RWPE1 (cell line): ENCODE data around the gene ANKRD44.

Experiments used
- CTCF ChIA-PET: fragments of 350-600 bp; sonication (Branson Sonifier 250); formaldehyde crosslinking; extraction: SDS; loops from one replicate; lab custom pipeline; 2021; lab: Yijun Ruan, JAX
- POLR2A ChIA-PET: fragments of 400-600 bp; formaldehyde crosslinking; extraction: SDS; loops from one replicate; lab custom pipeline; 2020; ENCODE audit warnings: antibody characterized with exemption; ENCODE audit not compliant: low non-redundant PET; lab: Yijun Ruan, JAX
- DNase-seq: peaks from one replicate; pipeline ENCODE4 v3.0.0; 2012; ENCODE audit warnings: low spot score
- H3K27ac ChIP-seq: fragments of 450-650 bp; 2 replicates; pipeline ENCODE4 v1.5.1; 2017
- CTCF ChIP-seq: fragments of 450-650 bp; conservative IDR thresholded peaks from 2 replicates; pipeline ENCODE4 v1.5.1; 2017; ENCODE audit warnings: low read depth, mild to moderate bottlenecking

The ANKRD44 gene

GRCh38 chr2:196952936-196953335 is 357.6 kb downstream of the ANKRD44 start:
- H3K27ac ChIP-seq = no peak overlapping the region
- no peak for TF ChIP-seq CTCF
- ChIA-PET CTCF (no interaction called here), POLR2A (no interaction called here)
- no peak for DNase-seq

- DNase-seq = no peak
- no peak overlapping the region for H3K27ac ChIP-seq
- CTCF ChIA-PET = interaction anchor here (0.7 kb wide), 1 partner anchor 17 kb away, joined by 3 read pairs; no protein-coding TSS in a partner anchor
- TF ChIP-seq CTCF = no peak
- POLR2A ChIA-PET = no interaction called here
These were observed 358.6 kb downstream of the ANKRD44 start for GRCh38 chr2:196951973-196952372.

- POLR2A ChIA-PET = no interaction called here
- CTCF ChIA-PET = no interaction called here
- DNase-seq = no peak
- TF ChIP-seq CTCF = no peak
- H3K27ac ChIP-seq = no peak overlapping the region
These were observed 361.5 kb downstream of the ANKRD44 start for GRCh38 chr2:196949116-196949515.

- CTCF ChIA-PET = no interaction called here
- no peak overlapping the region for H3K27ac ChIP-seq
- POLR2A ChIA-PET = no interaction called here
- no peak for DNase-seq
- no peak for TF ChIP-seq CTCF
These were observed 366.0 kb downstream of the ANKRD44 start for GRCh38 chr2:196944570-196944969.

- no peak overlapping the region for H3K27ac ChIP-seq
- DNase-seq = no peak
- ChIA-PET POLR2A (no interaction called here), CTCF (no interaction called here)
- no peak for TF ChIP-seq CTCF
These were observed 369.0 kb downstream of the ANKRD44 start for GRCh38 chr2:196941398-196942078.

GRCh38 chr2:196939371-196939770 is 371.2 kb downstream of the ANKRD44 start:
- CTCF ChIA-PET = no interaction called here
- POLR2A ChIA-PET = no interaction called here
- no peak for TF ChIP-seq CTCF
- no peak overlapping the region for H3K27ac ChIP-seq
- DNase-seq = peak; percentile 23
